ENCODE results near the gene RPRML. TPM values are rescaled to one million over a fixed set of nuclear protein-coding genes. Genes with fewer than 3 reads are reported as not detected.

The RPRML gene
- total RNA-seq, 3 donors from 2014 or later = 0.26 to 0.44 TPM; not detected in 1

DNA sequence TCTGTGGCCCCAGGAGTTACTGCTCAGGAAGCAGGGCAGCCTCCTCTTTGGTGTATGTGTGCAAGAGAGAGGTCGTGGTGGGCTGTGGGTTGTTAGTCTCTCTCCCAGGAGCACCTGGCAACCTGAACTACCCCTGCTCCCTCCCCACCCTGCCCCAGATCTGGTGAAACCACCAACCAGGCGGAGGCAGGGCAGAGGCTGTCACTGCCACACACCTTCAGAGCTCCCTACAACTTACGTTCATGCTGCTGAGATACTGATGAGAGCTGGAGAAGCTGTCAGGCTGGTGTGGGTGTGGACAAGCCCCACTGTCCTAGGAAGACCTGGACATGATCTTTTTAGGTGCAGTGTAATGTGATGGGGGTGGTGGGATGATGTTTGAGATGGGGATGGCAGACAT, 31.8 kb downstream of the RPRML start:
- ATAC-seq (no peak), DNase-seq (no peak)
- Histone ChIP-seq H3K4me1 (ENCODE audit: low read depth) (no peaks in the 10 kb centered on the region), H3K4me3 (no peak overlapping the region), H3K36me3 (ENCODE audit: low read depth) (no peaks in the 10 kb centered on the region), H3K9me3 (no peaks in the 10 kb centered on the region)
- TF ChIP-seq, protein P1, sequence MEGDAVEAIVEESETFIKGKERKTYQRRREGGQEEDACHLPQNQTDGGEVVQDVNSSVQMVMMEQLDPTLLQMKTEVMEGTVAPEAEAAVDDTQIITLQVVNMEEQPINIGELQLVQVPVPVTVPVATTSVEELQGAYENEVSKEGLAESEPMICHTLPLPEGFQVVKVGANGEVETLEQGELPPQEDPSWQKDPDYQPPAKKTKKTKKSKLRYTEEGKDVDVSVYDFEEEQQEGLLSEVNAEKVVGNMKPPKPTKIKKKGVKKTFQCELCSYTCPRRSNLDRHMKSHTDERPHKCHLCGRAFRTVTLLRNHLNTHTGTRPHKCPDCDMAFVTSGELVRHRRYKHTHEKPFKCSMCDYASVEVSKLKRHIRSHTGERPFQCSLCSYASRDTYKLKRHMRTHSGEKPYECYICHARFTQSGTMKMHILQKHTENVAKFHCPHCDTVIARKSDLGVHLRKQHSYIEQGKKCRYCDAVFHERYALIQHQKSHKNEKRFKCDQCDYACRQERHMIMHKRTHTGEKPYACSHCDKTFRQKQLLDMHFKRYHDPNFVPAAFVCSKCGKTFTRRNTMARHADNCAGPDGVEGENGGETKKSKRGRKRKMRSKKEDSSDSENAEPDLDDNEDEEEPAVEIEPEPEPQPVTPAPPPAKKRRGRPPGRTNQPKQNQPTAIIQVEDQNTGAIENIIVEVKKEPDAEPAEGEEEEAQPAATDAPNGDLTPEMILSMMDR (IDR thresholded peaks at IDR 0.05) = no peak
- intact Hi-C loops (cut with DNase I, micrococcal nuclease) = no loop called here

GRCh38 chr17:46944931-46945330, 34.1 kb downstream of the RPRML start:
- H3K4me3 ChIP-seq = no peak overlapping the region
- no peaks in the 10 kb centered on the region for H3K4me1 ChIP-seq (ENCODE audit: low read depth)
- intact Hi-C loops (cut with DNase I, micrococcal nuclease) = loop anchor here in 1 of 2 donors (5.0 kb wide), 1 partner anchor 57 kb away; no protein-coding TSS in a partner anchor
- TF ChIP-seq, protein P1 (IDR thresholded peaks at IDR 0.05) = no peak
- ATAC-seq (no peak), DNase-seq (no peak)
- H3K36me3 ChIP-seq (ENCODE audit: low read depth) = no peaks in the 10 kb centered on the region
- H3K9me3 ChIP-seq = no peaks in the 10 kb centered on the region

DNA sequence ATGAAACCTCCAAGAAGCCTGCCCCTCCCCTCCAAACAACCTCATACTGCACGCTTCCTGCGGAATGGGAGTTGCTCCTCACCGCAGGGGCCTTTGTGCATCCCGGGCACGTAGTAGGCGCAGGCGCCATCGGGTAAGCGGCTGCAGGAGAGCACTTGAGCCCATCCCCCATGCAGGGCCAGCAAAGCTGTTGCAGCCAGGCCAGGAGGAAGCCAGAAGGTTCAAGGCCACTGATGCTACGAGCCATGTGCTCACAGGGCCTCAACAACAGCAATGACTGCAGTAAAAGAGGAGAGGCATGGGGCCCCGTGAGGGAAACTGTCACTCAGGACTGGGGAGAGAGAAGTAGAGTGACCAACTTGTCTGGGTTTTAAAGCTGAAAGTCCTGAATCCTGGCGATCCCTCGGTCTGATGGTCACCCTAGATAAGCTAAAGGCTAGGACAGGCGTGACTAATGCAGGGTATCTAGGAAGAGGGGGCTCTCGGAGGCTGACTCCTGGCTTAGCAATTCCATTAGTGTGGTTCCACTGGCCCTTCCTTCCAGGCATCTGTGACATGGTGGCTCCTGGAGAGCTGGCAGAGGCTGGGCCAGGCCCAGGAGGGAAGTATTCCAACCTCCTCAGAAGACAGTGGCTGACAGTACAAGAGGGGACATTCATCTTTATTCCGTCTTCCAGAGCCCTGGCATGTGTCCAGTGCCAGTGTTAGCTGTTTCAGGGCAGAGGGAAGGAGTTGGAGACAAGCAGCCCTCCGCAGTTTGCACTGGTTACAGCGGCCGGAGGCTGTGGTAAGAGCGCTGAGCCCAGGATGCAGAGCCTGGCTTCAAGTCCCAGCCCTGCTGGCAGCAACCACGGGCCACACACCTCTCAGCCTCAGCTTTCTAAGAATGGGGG, 35.3 kb downstream of the RPRML start:
- ATAC-seq (peak; percentile 12), DNase-seq (peak in 1 of 3 donors; percentile 45)
- TF ChIP-seq, protein P1 (IDR thresholded peaks at IDR 0.05) = no peak
- H3K4me3 ChIP-seq = no peak overlapping the region
- intact Hi-C loops (cut with DNase I, micrococcal nuclease) = loop anchor here in 1 of 2 donors (5.0 kb wide), 1 partner anchor 59 kb away; no protein-coding TSS in a partner anchor
- no peaks in the 10 kb centered on the region for H3K4me1 ChIP-seq (ENCODE audit: low read depth)
- H3K9me3 ChIP-seq = no peaks in the 10 kb centered on the region
- no peaks in the 10 kb centered on the region for H3K36me3 ChIP-seq (ENCODE audit: low read depth)

GRCh38 chr17:46943218-46943500, 35.9 kb downstream of the RPRML start:
- ATAC-seq (no peak), DNase-seq (no peak)
- no peaks in the 10 kb centered on the region for H3K4me1 ChIP-seq (ENCODE audit: low read depth)
- intact Hi-C loops (cut with DNase I, micrococcal nuclease) = loop anchor here in 1 of 2 donors (5.0 kb wide), 1 partner anchor 59 kb away; no protein-coding TSS in a partner anchor
- no peaks in the 10 kb centered on the region for H3K36me3 ChIP-seq (ENCODE audit: low read depth)
- no peaks in the 10 kb centered on the region for H3K9me3 ChIP-seq
- H3K4me3 ChIP-seq = no peak overlapping the region
- TF ChIP-seq, protein P1 (IDR thresholded peaks at IDR 0.05) = no peak

GRCh38 chr17:46942441-46943217, 36.4 kb downstream of the RPRML start:
- DNase-seq (peak in 2 of 3 donors; percentile 81 to 83), ATAC-seq (peak; percentile 83)
- no peaks in the 10 kb centered on the region for H3K9me3 ChIP-seq
- intact Hi-C loops (cut with DNase I, micrococcal nuclease) = loop anchor here in 1 of 2 donors (5.0 kb wide), 1 partner anchor 60 kb away; no protein-coding TSS in a partner anchor
- TF ChIP-seq, protein P1 (IDR thresholded peaks at IDR 0.05) = peak; percentile 70
- H3K36me3 ChIP-seq (ENCODE audit: low read depth) = no peaks in the 10 kb centered on the region
- no peaks in the 10 kb centered on the region for H3K4me1 ChIP-seq (ENCODE audit: low read depth)
- H3K4me3 ChIP-seq = no peak overlapping the region
